Caco-2 (cell line): ENCODE results near the gene TGM5. TPM values are rescaled to one million over a fixed set of nuclear protein-coding genes. Genes with fewer than 3 reads are reported as not detected.

Experiments
- Bru-seq: library from RNA; stranded (reverse); fragments of 400-500 nt; gene quantifications from one replicate; lab custom pipeline; 2021; lab: Mats Ljungman, UMichigan
- BruChase-seq, 2 experiments: library from RNA; stranded (reverse); fragments of 400-500 nt; gene quantifications; one replicate each; lab custom pipeline; 2021; lab: Mats Ljungman, UMichigan
- BruUV-seq: library from RNA; stranded (reverse); fragments of 400-500 nt; replicated peaks from 2 replicates; lab custom pipeline; 2021; lab: Mats Ljungman, UMichigan
- CTCF ChIA-PET: fragments of 300-600 bp; sonication (Branson Sonifier 250); formaldehyde crosslinking; loops from one replicate; lab custom pipeline; 2022; ENCODE audit warnings: antibody characterized with exemption; lab: Charles Lee
- POLR2A ChIA-PET: fragments of 300-600 bp; sonication (Branson Sonifier 250); formaldehyde crosslinking; loops from one replicate; lab custom pipeline; 2022; ENCODE audit warnings: antibody characterized with exemption; lab: Charles Lee
- DNase-seq, 2 experiments: peaks; one replicate each; pipeline versions ENCODE4 v3.0.0 to v3.0.0-alpha.2; 2020 to 2022
- H3K27me3 ChIP-seq: replicated peaks from 2 replicates; pipeline ENCODE4 v1.6.0; 2011; ENCODE audit warnings: low read length; ENCODE audit not compliant: control insufficient read depth, insufficient read depth
- H3K36me3 ChIP-seq: 2 replicates; pipeline ENCODE4 v1.5.1; 2011; ENCODE audit warnings: low read length; ENCODE audit not compliant: control insufficient read depth, insufficient read depth
- H3K4me1 ChIP-seq: fragments of 250-450 bp; sonication (Bioruptor Pico); 2 replicates; pipeline ENCODE4 v1.5.1; 2020; ENCODE audit warnings: mild to moderate bottlenecking
- H3K4me3 ChIP-seq: 2 replicates; pipeline ENCODE4 v1.5.1; 2011; ENCODE audit warnings: low read depth, mild to moderate bottlenecking, control low read depth, low read length
- H3K9me3 ChIP-seq: fragments of 250-450 bp; sonication (Bioruptor Pico); 2 replicates; pipeline ENCODE4 v1.5.1; 2020; ENCODE audit warnings: mild to moderate bottlenecking, moderate library complexity
- H3K27ac Mint-ChIP-seq: one replicate; pipeline ENCODE4 v1.8.0; 2022; ENCODE audit warnings: mixed read lengths; ENCODE audit not compliant: unreplicated experiment
- H3K27me3 Mint-ChIP-seq: one replicate; pipeline ENCODE4 v1.8.0; 2022; ENCODE audit warnings: mixed read lengths; ENCODE audit not compliant: insufficient read depth, unreplicated experiment
- H3K36me3 Mint-ChIP-seq: one replicate; pipeline ENCODE4 v1.8.0; 2022; ENCODE audit warnings: mild to moderate bottlenecking, mixed read lengths; ENCODE audit not compliant: insufficient read depth, unreplicated experiment
- H3K4me1 Mint-ChIP-seq: one replicate; pipeline ENCODE4 v1.8.0; 2022; ENCODE audit warnings: low read depth, mixed read lengths; ENCODE audit not compliant: unreplicated experiment
- H3K4me3 Mint-ChIP-seq: one replicate; pipeline ENCODE4 v1.8.0; 2022; ENCODE audit warnings: mild to moderate bottlenecking, moderate library complexity, mixed read lengths; ENCODE audit not compliant: unreplicated experiment
- H3K9me3 Mint-ChIP-seq: one replicate; pipeline ENCODE4 v1.8.0; 2022; ENCODE audit warnings: mixed read lengths; ENCODE audit not compliant: unreplicated experiment
- CTCF ChIP-seq, 2 experiments: fragments of 200-600 bp in 1 of 2; IDR thresholded peaks; 1 replicate in 1 of 2; 2 replicates in 1 of 2; pipeline versions ENCODE4 v1.5.1 to v1.8.0; 2011 to 2022; ENCODE audit warnings: antibody characterized with exemption in 1 of 2, control low read depth in 1 of 2, inconsistent platforms in 1 of 2, low read depth in 1 of 2, low read length in 1 of 2, mild to moderate bottlenecking in 1 of 2, moderate library complexity in 1 of 2; ENCODE audit not compliant: insufficient read depth in 1 of 2, severe bottlenecking in 1 of 2, unreplicated experiment in 1 of 2
- intact Hi-C: fragments of 100-400 bp; cut with micrococcal nuclease; formaldehyde crosslinking; loops from one replicate; pipeline ENCODE4 v1.10.0; 2022; ENCODE audit not compliant: unreplicated experiment
- long read RNA-seq: library from polyadenylated mRNA; stranded (forward); transcript quantifications from one replicate; pipeline ENCODE4 v2.0.0, GENCODE V29; 2022
- total RNA-seq: library from RNA; stranded (reverse); gene quantifications from 2 replicates; pipeline ENCODE4 v1.2.3, GENCODE V29; 2022

TGM5 gene
- total RNA-seq, result not detected in 2 replicates
- not detected for Bru-seq, nascent RNA
- BruChase-seq, experiment 1, labeled RNA remaining after a 2-hour chase, result not detected
- BruChase-seq, experiment 2, labeled RNA remaining after a 6-hour chase, result not detected
- long read RNA-seq, result 0 reads

- TF ChIP-seq CTCF (IDR thresholded peaks at IDR 0.05; ENCODE audit: insufficient read depth in 1 of 2, low read depth in 1 of 2, low read length in 1 of 2, severe bottlenecking in 1 of 2, unreplicated experiment in 1 of 2), result no peak
- no peaks in the 10 kb centered on the region for H3K9me3 ChIP-seq
- Mint-ChIP-seq H3K4me1 (no peaks in the 10 kb centered on the region), H3K36me3 (no peaks in the 10 kb centered on the region), H3K9me3 (no peaks in the 10 kb centered on the region), H3K4me3 (no peak within 1 kb of the TSS), H3K27ac (no peak within 1 kb of the TSS), H3K27me3 (peaks cover 21% of the 10 kb centered on the region)
- ChIA-PET CTCF (interaction anchor here (1.6 to 3.7 kb wide), 2 partner anchors 19 to 41 kb away, joined by 3 to 13 read pairs; no protein-coding TSS in a partner anchor), POLR2A (no interaction called here)
- H3K4me1 ChIP-seq, result no peaks in the 10 kb centered on the region
- no peak for DNase-seq
- no peaks in the 10 kb centered on the region for H3K36me3 ChIP-seq
- intact Hi-C loops, result no loop called here
- H3K4me3 ChIP-seq, result no peak within 1 kb of the TSS
- no TSS peak for BruUV-seq
- no peaks in the 10 kb centered on the region; the same call in 1 of the 2 replicates for H3K27me3 ChIP-seq
These were observed at the start of gene TGM5 for GRCh38 chr15:43266834-43267233. Gene TGM5 (minus strand): TSS chr15:43266928. CDS start chr15:43266849, 79 bp downstream.

- H3K36me3 ChIP-seq, result no peaks in the 10 kb centered on the region
- Mint-ChIP-seq H3K4me3 (no peak overlapping the region), H3K9me3 (no peaks in the 10 kb centered on the region), H3K27me3 (peaks cover 16% of the 10 kb centered on the region), H3K27ac (no peak overlapping the region), H3K36me3 (no peaks in the 10 kb centered on the region), H3K4me1 (no peaks in the 10 kb centered on the region)
- ChIA-PET POLR2A (no interaction called here), CTCF (no interaction called here)
- no peaks in the 10 kb centered on the region for H3K27me3 ChIP-seq
- TF ChIP-seq CTCF (IDR thresholded peaks at IDR 0.05; ENCODE audit: insufficient read depth in 1 of 2, low read depth in 1 of 2, low read length in 1 of 2, severe bottlenecking in 1 of 2, unreplicated experiment in 1 of 2), result no peak
- H3K4me3 ChIP-seq, result no peak overlapping the region
- BruUV-seq, result no TSS peak
- no peaks in the 10 kb centered on the region for H3K9me3 ChIP-seq
- no peaks in the 10 kb centered on the region for H3K4me1 ChIP-seq
- no peak for DNase-seq
- intact Hi-C loops, result no loop called here
These were observed 47.4 kb upstream of the TGM5 start for GRCh38 chr15:43314171-43314570.

- Mint-ChIP-seq H3K27ac (no peak overlapping the region), H3K4me3 (no peak overlapping the region), H3K4me1 (no peaks in the 10 kb centered on the region), H3K9me3 (no peaks in the 10 kb centered on the region), H3K36me3 (no peaks in the 10 kb centered on the region), H3K27me3 (peaks cover 26% of the 10 kb centered on the region)
- CTCF ChIA-PET, result no interaction called here
- TF ChIP-seq CTCF (IDR thresholded peaks at IDR 0.05; ENCODE audit: insufficient read depth in 1 of 2, low read depth in 1 of 2, low read length in 1 of 2, severe bottlenecking in 1 of 2, unreplicated experiment in 1 of 2), result no peak
- BruUV-seq, result no TSS peak
- H3K36me3 ChIP-seq, result no peaks in the 10 kb centered on the region
- H3K27me3 ChIP-seq, result no peaks in the 10 kb centered on the region
- no peaks in the 10 kb centered on the region for H3K4me1 ChIP-seq
- H3K4me3 ChIP-seq, result no peak overlapping the region
- no peaks in the 10 kb centered on the region for H3K9me3 ChIP-seq
- intact Hi-C loops, result no loop called here
- POLR2A ChIA-PET, result no interaction called here
- no peak for DNase-seq
These were observed 45.6 kb upstream of the TGM5 start for GRCh38 chr15:43312378-43312777.
